GM12873 (cell line): ENCODE data around the gene ANKDD1A.

Source experiments
- CTCF ChIP-seq: IDR thresholded peaks from 2 replicates; pipeline ENCODE4 v1.5.1; 2012; ENCODE audit warnings: low read depth, mild to moderate bottlenecking, moderate library complexity, low read length, control low read depth; ENCODE audit not compliant: insufficient read depth; ENCODE audit errors: missing control alignments

The ANKDD1A gene

DNA sequence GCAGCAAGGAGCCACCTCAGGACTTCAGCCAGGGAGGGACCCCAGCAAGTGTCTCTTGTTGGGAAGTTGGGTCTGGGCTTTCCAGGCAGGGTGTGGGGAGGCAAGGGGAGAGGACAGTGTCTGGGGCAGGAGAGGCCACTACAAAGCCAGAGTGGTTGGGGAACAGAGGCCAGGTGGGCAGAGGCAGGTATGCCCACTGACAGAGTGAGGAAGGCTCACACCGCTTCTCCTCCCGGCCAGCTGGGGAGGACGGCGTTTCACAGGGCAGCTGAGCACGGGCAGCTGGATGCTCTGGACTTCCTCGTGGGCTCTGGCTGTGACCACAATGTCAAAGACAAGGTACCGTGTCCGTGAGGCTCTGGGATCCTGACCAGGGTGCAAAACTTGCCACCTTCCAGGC lies 15.0 kb downstream of the ANKDD1A start:
- TF ChIP-seq CTCF, result no peak

DNA sequence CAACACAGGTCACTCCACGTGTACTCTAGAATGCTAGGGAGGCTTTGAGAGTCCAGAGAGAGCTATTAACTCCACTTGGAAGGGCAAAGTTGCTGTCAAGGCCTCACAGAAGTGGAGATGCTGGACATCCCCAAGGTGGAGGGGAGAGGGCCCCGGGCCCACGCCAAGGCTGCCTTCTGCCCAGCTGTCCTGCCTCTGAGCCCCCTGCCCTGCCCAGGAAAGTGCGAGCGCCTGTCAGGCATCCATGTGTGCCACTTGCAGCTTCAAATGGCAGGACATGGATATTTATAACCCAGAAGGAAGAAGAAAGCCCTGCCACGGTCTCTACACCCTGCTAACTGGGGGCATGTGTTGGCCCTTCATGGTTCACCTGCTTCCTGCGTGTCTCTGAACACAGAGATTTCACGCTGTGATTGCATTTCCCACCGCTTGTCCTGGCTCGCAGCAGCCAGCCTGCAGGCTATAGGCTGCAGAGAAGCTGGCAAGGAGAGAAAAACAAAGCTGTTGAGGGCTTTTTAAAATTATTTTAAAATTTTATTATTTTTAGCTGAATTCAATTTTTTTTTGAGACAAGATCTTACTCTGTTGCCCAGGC lies 17.0 kb downstream of the ANKDD1A start:
- TF ChIP-seq CTCF, result no peak

GRCh38 chr15:64930019-64930652 lies 18.4 kb downstream of the ANKDD1A start:
- TF ChIP-seq CTCF, result no peak

GRCh38 chr15:64930778-64931371 lies 19.2 kb downstream of the ANKDD1A start:
- TF ChIP-seq CTCF, result no peak

- no peak for TF ChIP-seq CTCF
These were observed 19.7 kb downstream of the ANKDD1A start for GRCh38 chr15:64931381-64931780.

DNA sequence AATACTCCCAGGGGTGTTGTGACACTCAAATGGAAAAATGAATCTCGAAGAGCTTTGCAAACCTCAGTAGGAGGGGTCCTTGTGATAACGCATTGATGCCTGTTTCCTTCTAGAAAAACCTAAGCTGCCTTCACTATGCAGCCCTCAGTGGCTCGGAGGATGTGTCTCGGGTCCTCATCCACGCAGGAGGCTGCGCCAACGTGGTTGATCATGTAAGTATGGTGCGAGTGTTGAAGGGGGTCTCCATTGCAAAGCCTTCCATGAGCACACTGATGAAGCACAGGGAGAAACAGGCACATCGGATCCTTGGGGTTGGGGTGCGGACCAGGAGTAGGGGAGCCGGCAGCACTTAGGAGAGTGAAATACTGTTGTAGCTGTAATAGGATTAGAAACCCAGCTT lies 22.3 kb downstream of the ANKDD1A start:
- no peak for TF ChIP-seq CTCF

GRCh38 chr15:64938192-64938591 lies 26.5 kb downstream of the ANKDD1A start:
- no peak for TF ChIP-seq CTCF
